Measurements from ENCODE around the gene TMEM132A.

- peak; percentile 69 for TF ChIP-seq CTCF (conservative IDR thresholded peaks at IDR 0.05)
- TF ChIP-seq ZFX (IDR thresholded peaks at IDR 0.05), result no peak
Observed at GRCh38 chr11:60887556-60887955, 36.7 kb upstream of the TMEM132A start.
